ENCODE data around the gene WSB2. TPM values are rescaled to one million over a fixed set of nuclear protein-coding genes. Genes with fewer than 3 reads are reported as not detected.
"Not testable (repeated sequence)": the region's sequence is repeated elsewhere in the genome, so short reads cannot be mapped to it uniquely, and the experiment has no call there.

The WSB2 gene
- total and polyA plus RNA-seq, 4 donors = 103 to 250 (median 231) TPM

DNA sequence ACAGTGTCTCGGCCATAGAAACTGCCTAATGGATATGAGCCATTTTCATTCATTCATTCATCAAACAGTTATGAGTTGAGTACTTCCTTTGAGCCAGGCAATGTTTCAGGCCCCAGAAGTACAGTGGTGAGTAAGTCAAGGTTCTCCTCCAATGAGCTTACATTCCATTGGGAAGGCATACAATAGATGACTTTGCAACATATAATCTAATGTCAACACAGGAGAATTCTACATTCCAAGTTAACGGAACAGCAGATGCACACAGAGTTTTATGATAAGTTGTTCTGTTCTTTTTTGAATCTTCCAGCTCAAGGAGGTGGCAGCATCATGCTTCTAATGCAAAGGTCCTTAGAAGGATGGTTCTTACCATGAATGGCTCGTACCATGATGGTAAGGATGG is 47.7 kb downstream of the WSB2 start:
- DNase-seq (ENCODE audit: low read depth in 4 of 6, low spot score in 6 of 6) = no peak
- Histone ChIP-seq H3K27ac (ENCODE audit: low read depth, low read length) (no peak overlapping the region), H3K36me3 (ENCODE audit: control insufficient read depth, insufficient read depth, low read length) (no peaks in the 10 kb centered on the region), H3K4me3 (ENCODE audit: low read depth, low read length) (no peak overlapping the region), H3K4me1 (ENCODE audit: control insufficient read depth, insufficient read depth, low read length) (peaks cover 11% of the 10 kb centered on the region), H3K27me3 (ENCODE audit: control insufficient read depth, insufficient read depth, low read length) (no peaks in the 10 kb centered on the region), H3K9me3 (ENCODE audit: control insufficient read depth, insufficient read depth, low read length) (no peaks in the 10 kb centered on the region)
- 83% methylated on average over 1 of the region's 3 CpGs for WGBS (ENCODE audit: insufficient coverage)

DNA sequence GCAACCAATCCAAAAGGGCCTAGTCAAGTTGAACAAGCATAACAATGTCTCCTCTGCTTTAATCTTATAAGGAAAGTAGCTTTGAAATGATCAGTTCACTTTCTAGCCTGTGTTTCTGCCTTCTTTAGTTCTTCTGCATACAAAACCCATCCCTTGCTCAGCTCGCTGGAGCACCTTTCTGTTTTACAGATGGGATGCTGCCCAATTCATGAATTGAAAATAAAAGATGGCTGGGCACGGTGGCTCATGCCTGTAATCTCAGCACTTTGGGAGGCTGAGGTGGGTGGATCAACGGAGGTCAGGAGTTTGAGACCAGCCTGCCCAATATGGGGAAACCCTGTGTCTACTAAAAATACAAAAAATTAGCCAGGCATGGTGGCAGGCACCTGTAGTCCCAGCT is 49.0 kb downstream of the WSB2 start:
- H3K4me3 ChIP-seq (ENCODE audit: low read depth, low read length) = no peak overlapping the region
- 100% methylated on average over 2 of the region's 3 CpGs for WGBS (ENCODE audit: insufficient coverage)
- no peak for DNase-seq (ENCODE audit: low read depth in 4 of 6, low spot score in 6 of 6)
- H3K4me1 ChIP-seq (ENCODE audit: control insufficient read depth, insufficient read depth, low read length) = peaks cover 6% of the 10 kb centered on the region
- no peak overlapping the region for H3K27ac ChIP-seq (ENCODE audit: low read depth, low read length)
- no peaks in the 10 kb centered on the region for H3K27me3 ChIP-seq (ENCODE audit: control insufficient read depth, insufficient read depth, low read length)
- H3K36me3 ChIP-seq (ENCODE audit: control insufficient read depth, insufficient read depth, low read length) = no peaks in the 10 kb centered on the region
- no peaks in the 10 kb centered on the region for H3K9me3 ChIP-seq (ENCODE audit: control insufficient read depth, insufficient read depth, low read length)

DNA sequence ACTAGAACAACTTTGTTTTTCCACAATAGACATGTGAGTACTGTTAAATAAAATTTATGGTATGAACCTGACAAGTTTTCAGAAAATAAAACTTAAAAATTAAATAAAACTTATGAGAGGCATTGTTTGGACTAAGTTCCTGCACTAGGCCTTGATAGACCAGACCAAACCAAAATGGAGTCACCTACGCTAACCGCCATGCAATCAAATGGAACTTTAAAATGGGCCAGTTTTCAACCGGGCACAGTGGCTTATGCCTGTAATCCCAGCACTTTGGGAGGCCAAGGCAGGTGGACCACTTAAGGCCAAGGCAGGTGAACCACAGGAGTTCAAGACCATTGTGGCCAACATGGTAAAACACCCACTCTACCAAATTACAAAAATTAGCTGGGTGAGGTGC is 49.6 kb downstream of the WSB2 start:
- no peak overlapping the region for H3K4me3 ChIP-seq (ENCODE audit: low read depth, low read length)
- peaks cover 4% of the 10 kb centered on the region for H3K4me1 ChIP-seq (ENCODE audit: control insufficient read depth, insufficient read depth, low read length)
- no peaks in the 10 kb centered on the region for H3K27me3 ChIP-seq (ENCODE audit: control insufficient read depth, insufficient read depth, low read length)
- H3K36me3 ChIP-seq (ENCODE audit: control insufficient read depth, insufficient read depth, low read length) = no peaks in the 10 kb centered on the region
- no peak overlapping the region for H3K27ac ChIP-seq (ENCODE audit: low read depth, low read length)
- 100% methylated on average over 3 of the region's 3 CpGs for WGBS (ENCODE audit: insufficient coverage)
- H3K9me3 ChIP-seq (ENCODE audit: control insufficient read depth, insufficient read depth, low read length) = no peaks in the 10 kb centered on the region
- DNase-seq (ENCODE audit: low read depth in 4 of 6, low spot score in 6 of 6) = no peak

DNA sequence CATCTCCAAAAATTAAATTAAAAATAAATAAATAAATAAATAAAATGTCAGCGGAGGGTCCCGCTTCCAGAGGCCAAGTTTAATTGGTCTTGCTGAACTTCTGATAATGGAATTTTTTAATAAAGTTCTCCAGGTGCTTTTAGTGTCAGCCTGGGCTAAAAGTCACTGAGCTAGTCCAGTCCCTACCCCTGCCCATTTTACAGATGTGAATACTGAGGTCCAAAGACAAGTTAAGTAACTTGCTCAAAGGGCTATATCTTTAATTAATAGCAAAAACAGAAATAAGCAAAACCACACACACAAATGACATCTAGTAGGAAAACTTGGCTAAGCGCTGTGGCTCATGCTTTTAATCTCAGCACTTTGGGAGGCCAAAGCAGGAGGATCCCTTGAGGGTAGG is 50.1 kb downstream of the WSB2 start:
- no peak overlapping the region for H3K27ac ChIP-seq (ENCODE audit: low read depth, low read length)
- 100% methylated on average over 1 of the region's 3 CpGs for WGBS (ENCODE audit: insufficient coverage)
- H3K4me1 ChIP-seq (ENCODE audit: control insufficient read depth, insufficient read depth, low read length) = peaks cover 4% of the 10 kb centered on the region
- H3K4me3 ChIP-seq (ENCODE audit: low read depth, low read length) = no peak overlapping the region
- no peaks in the 10 kb centered on the region for H3K27me3 ChIP-seq (ENCODE audit: control insufficient read depth, insufficient read depth, low read length)
- no peaks in the 10 kb centered on the region for H3K36me3 ChIP-seq (ENCODE audit: control insufficient read depth, insufficient read depth, low read length)
- no peak for DNase-seq (ENCODE audit: low read depth in 4 of 6, low spot score in 6 of 6)
- no peaks in the 10 kb centered on the region for H3K9me3 ChIP-seq (ENCODE audit: control insufficient read depth, insufficient read depth, low read length)

DNA sequence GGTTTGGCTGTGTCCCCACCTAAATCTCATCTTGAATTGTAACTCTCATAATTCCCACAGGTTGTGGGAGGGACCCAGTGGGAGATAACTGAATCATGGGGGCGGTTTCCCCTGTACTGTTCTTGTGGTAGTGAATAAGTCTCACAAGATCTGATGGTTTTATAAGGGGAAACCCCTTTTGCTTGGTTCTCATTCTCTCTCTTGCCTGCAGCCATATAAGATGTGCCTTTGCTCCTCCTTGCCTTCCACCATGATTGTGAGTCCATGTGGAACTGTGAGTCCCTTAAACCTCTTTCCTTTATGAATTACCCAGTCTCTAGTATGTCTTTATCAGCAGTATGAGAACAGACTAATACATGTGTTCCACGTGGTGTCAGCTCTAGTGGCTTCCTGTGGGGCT is 61.2 kb downstream of the WSB2 start:
- not testable (repeated sequence) for H3K4me1 ChIP-seq (ENCODE audit: control insufficient read depth, insufficient read depth, low read length); H3K27me3 ChIP-seq (ENCODE audit: control insufficient read depth, insufficient read depth, low read length); H3K36me3 ChIP-seq (ENCODE audit: control insufficient read depth, insufficient read depth, low read length); H3K4me3 ChIP-seq (ENCODE audit: low read depth, low read length); DNase-seq (ENCODE audit: low read depth in 4 of 6, low spot score in 6 of 6); H3K9me3 ChIP-seq (ENCODE audit: control insufficient read depth, insufficient read depth, low read length); H3K27ac ChIP-seq (ENCODE audit: low read depth, low read length)
- 50% methylated on average over 1 of the region's 2 CpGs for WGBS (ENCODE audit: insufficient coverage)

DNA sequence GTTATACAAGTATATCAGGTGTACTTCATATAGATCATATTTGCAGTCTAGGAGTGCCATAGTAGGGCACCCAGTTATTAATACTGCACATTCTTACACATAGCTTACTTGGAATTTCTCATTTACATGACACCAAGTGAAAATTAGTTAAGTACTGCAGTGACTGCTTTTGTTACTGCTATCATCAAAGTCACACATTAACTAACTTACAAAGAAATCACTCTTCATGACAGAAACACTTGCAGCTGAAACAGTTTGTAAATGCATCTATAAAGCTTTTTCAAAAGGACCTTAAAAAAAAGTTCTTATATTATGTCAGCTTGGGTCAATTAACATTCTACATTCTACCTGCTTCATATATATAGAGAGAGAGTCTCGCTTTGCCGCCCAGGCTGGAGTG is 62.3 kb downstream of the WSB2 start:
- H3K9me3 ChIP-seq (ENCODE audit: control insufficient read depth, insufficient read depth, low read length) = peaks cover 2% of the 10 kb centered on the region
- no peaks in the 10 kb centered on the region for H3K4me1 ChIP-seq (ENCODE audit: control insufficient read depth, insufficient read depth, low read length)
- H3K27me3 ChIP-seq (ENCODE audit: control insufficient read depth, insufficient read depth, low read length) = no peaks in the 10 kb centered on the region
- H3K27ac ChIP-seq (ENCODE audit: low read depth, low read length) = no peak overlapping the region
- DNase-seq (ENCODE audit: low read depth in 4 of 6, low spot score in 6 of 6) = no peak
- no peak overlapping the region for H3K4me3 ChIP-seq (ENCODE audit: low read depth, low read length)
- no peaks in the 10 kb centered on the region for H3K36me3 ChIP-seq (ENCODE audit: control insufficient read depth, insufficient read depth, low read length)
- WGBS (ENCODE audit: insufficient coverage) = no CpG with 5 or more reads among the region's 2 CpGs

DNA sequence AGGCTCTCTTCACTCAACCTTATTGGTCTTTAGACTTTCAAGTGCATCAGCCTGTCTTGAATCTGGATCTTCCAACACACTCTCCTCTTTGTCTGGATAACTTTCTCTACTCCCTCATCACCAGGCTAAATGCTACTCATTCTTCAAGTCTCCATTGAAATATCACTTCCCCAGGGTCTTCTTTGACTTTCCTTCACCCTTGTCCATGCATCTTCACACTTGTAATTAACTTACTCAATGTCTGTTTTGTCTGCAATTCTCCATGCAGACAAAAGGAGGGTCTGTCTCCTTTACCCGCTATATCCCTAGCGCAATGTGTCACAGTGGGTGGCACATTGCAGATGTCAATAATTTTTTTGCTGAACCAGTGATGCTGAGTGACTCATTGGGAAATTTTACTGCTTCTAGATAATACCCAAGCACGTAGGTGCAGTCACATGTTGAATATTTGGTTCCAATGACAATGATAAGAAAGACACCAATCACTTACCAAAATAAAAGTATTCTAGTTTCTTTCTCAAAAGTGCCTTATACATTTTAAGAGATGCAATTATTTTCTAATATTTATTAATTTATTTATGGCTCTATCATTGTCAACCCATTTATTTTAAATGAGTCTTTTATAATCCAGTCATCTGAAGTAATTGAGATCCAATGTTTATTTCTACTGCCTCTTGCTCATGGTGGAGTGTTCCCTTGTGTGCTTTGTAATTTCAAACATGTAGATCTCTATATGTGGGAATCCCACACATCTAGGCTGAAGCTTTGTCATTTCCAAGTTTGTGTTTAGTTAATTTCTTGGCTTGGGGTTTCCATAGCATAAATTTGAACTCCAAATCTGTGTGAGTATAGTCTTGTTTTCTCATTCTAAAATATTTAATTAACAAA is 66.2 kb downstream of the WSB2 start:
- peaks cover 2% of the 10 kb centered on the region for H3K9me3 ChIP-seq (ENCODE audit: control insufficient read depth, insufficient read depth, low read length)
- H3K27ac ChIP-seq (ENCODE audit: low read depth, low read length) = no peak overlapping the region
- no peaks in the 10 kb centered on the region for H3K27me3 ChIP-seq (ENCODE audit: control insufficient read depth, insufficient read depth, low read length)
- no peak for DNase-seq (ENCODE audit: low read depth in 4 of 6, low spot score in 6 of 6)
- no peaks in the 10 kb centered on the region for H3K4me1 ChIP-seq (ENCODE audit: control insufficient read depth, insufficient read depth, low read length)
- H3K36me3 ChIP-seq (ENCODE audit: control insufficient read depth, insufficient read depth, low read length) = no peaks in the 10 kb centered on the region
- no peak overlapping the region for H3K4me3 ChIP-seq (ENCODE audit: low read depth, low read length)
- no CpG with 5 or more reads among the region's 3 CpGs for WGBS (ENCODE audit: insufficient coverage)

DNA sequence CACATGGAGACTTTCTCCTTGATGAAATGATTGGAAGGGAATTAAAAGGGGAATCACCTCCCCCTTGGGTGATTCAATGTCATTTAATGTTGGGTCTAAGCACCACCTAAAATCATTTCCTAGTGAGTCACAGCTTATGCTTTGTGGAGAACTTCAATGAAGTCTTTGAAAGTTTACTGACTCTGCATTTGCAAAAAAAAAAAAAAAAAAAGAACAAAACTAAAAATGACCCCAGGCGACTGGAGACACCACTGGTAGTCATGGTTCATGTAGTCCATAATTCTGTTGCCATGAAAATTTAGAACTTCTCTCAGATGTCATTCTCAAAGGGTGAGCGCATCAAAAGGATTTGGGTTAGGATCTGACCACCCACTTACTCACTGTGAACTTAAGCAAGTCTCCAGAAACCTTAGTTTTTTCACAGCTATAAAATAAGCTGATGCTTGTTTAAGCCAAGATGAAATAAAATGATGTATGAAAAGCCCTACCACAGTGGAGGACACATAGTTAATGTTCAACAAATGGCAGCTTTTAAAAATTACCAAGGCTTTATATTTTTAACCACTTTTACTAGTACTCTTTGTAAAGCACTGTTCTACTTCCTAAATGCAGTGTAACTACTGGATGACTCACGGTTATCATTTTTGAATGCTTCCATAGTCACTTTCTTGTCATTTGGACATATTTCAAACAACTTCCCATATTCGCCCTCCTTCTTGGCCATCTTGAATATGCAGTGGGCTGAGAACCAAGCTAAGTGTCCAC is 74.1 kb downstream of the WSB2 start:
- H3K36me3 ChIP-seq (ENCODE audit: control insufficient read depth, insufficient read depth, low read length) = no peaks in the 10 kb centered on the region
- no peak overlapping the region for H3K4me3 ChIP-seq (ENCODE audit: low read depth, low read length)
- no CpG with 5 or more reads among the region's 4 CpGs for WGBS (ENCODE audit: insufficient coverage)
- no peaks in the 10 kb centered on the region for H3K27me3 ChIP-seq (ENCODE audit: control insufficient read depth, insufficient read depth, low read length)
- no peaks in the 10 kb centered on the region for H3K4me1 ChIP-seq (ENCODE audit: control insufficient read depth, insufficient read depth, low read length)
- H3K9me3 ChIP-seq (ENCODE audit: control insufficient read depth, insufficient read depth, low read length) = no peaks in the 10 kb centered on the region
- DNase-seq (ENCODE audit: low read depth in 4 of 6, low spot score in 6 of 6) = no peak
- no peak overlapping the region for H3K27ac ChIP-seq (ENCODE audit: low read depth, low read length)

DNA sequence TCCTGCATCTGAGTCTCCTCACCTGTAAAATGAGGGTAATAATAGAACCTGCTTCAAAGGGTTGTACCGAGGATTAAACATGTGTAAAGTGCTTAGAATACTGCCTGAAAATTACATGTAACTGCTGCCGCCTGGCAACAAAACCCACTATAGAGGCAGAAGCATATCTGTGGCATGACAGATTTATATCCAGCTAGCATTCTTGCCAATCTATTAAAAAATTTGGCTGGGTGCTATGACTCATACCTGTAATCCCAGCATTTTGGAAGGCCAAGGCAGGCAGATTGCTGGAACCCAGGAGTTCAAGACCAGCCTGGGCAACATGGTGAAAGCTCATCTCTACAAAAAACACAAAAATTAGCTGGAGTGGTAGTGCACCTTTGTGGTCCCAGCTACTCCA is 75.8 kb downstream of the WSB2 start:
- DNase-seq (ENCODE audit: low read depth in 4 of 6, low spot score in 6 of 6) = no peak
- no peaks in the 10 kb centered on the region for H3K4me1 ChIP-seq (ENCODE audit: control insufficient read depth, insufficient read depth, low read length)
- no peaks in the 10 kb centered on the region for H3K9me3 ChIP-seq (ENCODE audit: control insufficient read depth, insufficient read depth, low read length)
- 83% methylated on average over 1 of the region's 2 CpGs for WGBS (ENCODE audit: insufficient coverage)
- no peaks in the 10 kb centered on the region for H3K27me3 ChIP-seq (ENCODE audit: control insufficient read depth, insufficient read depth, low read length)
- H3K36me3 ChIP-seq (ENCODE audit: control insufficient read depth, insufficient read depth, low read length) = no peaks in the 10 kb centered on the region
- no peak overlapping the region for H3K4me3 ChIP-seq (ENCODE audit: low read depth, low read length)
- no peak overlapping the region for H3K27ac ChIP-seq (ENCODE audit: low read depth, low read length)
